A673 (cell line): Measurements from ENCODE around the gene NRG4. TPM values are rescaled to one million over a fixed set of nuclear protein-coding genes. Genes with fewer than 3 reads are reported as not detected.
"Not testable (repeated sequence)": the region's sequence is repeated elsewhere in the genome, so short reads cannot be mapped to it uniquely, and the experiment has no call there.

Experiments
- BruUV-seq: library from RNA; stranded (reverse); fragments of 400-500 nt; replicated peaks from 2 replicates; lab custom pipeline; 2021; lab: Mats Ljungman, UMichigan
- CTCF ChIA-PET: fragments of 300-600 bp; sonication (Branson Sonifier 250); formaldehyde crosslinking; loops from one replicate; lab custom pipeline; 2022; ENCODE audit warnings: antibody characterized with exemption; lab: Charles Lee
- POLR2A ChIA-PET: fragments of 300-600 bp; sonication (Branson Sonifier 250); formaldehyde crosslinking; loops from one replicate; lab custom pipeline; 2022; ENCODE audit warnings: antibody characterized with exemption; ENCODE audit not compliant: low non-redundant PET; lab: Charles Lee
- DNase-seq: peaks from one replicate; pipeline ENCODE4 v3.0.0-alpha.2; 2015; ENCODE audit warnings: low spot score
- H3K27ac ChIP-seq: fragments of 200-600 bp; sonication (generic); 2 replicates; pipeline ENCODE4 v1.5.1; 2016; ENCODE audit warnings: mixed run types, low read depth, mild to moderate bottlenecking, mixed read lengths, antibody characterized with exemption, low read length; ENCODE audit not compliant: poor library complexity, severe bottlenecking
- H3K27me3 ChIP-seq: fragments of 200-600 bp; sonication (generic); replicated peaks from 2 replicates; pipeline ENCODE4 v1.6.1; 2017; ENCODE audit warnings: mixed run types, low read depth, mild to moderate bottlenecking, mixed read lengths, antibody characterized with exemption, low read length; ENCODE audit not compliant: insufficient read depth, poor library complexity
- H3K36me3 ChIP-seq: fragments of 200-600 bp; sonication (generic); 2 replicates; pipeline ENCODE4 v1.6.1; 2016; ENCODE audit warnings: mixed run types, mild to moderate bottlenecking, mixed read lengths, antibody characterized with exemption, low read length; ENCODE audit not compliant: insufficient read depth, poor library complexity, severe bottlenecking
- H3K4me1 ChIP-seq: fragments of 200-600 bp; sonication (generic); 2 replicates; pipeline ENCODE4 v1.6.1; 2017; ENCODE audit warnings: mixed run types, mild to moderate bottlenecking, mixed read lengths, antibody characterized with exemption, low read length; ENCODE audit not compliant: insufficient read depth, poor library complexity, severe bottlenecking
- H3K4me3 ChIP-seq: fragments of 200-600 bp; sonication (generic); 2 replicates; pipeline ENCODE4 v1.5.1; 2016; ENCODE audit warnings: low read depth, mixed run types, mild to moderate bottlenecking, mixed read lengths, low read length; ENCODE audit not compliant: poor library complexity, severe bottlenecking
- H3K9me3 ChIP-seq: fragments of 200-600 bp; sonication (generic); 2 replicates; pipeline ENCODE4 v1.6.1; 2016; ENCODE audit warnings: mixed run types, low read depth, mild to moderate bottlenecking, mixed read lengths, antibody characterized with exemption, low read length; ENCODE audit not compliant: poor library complexity, severe bottlenecking
- CTCF ChIP-seq: fragments of 300-800, 200-600 bp; sonication (generic); conservative IDR thresholded peaks from 2 replicates; pipeline ENCODE4 v1.5.1; 2017; ENCODE audit warnings: low read depth, mild to moderate bottlenecking, antibody characterized with exemption, low read length, moderate library complexity, mixed read lengths
- EZH2 ChIP-seq: fragments of 200-600 bp; sonication (generic); IDR thresholded peaks from 2 replicates; pipeline ENCODE4 v1.6.1; 2017; ENCODE audit warnings: borderline replicate concordance, low read depth, mild to moderate bottlenecking, mixed read lengths, antibody characterized with exemption, low read length; ENCODE audit not compliant: poor library complexity, severe bottlenecking
- intact Hi-C: fragments of 100-400 bp; cut with micrococcal nuclease; formaldehyde crosslinking; loops from one replicate; pipeline ENCODE4 v1.10.0; 2022; ENCODE audit not compliant: unreplicated experiment
- total RNA-seq: library from RNA; stranded (reverse); gene quantifications from 2 replicates; pipeline ENCODE4 v1.2.3, GENCODE V29; 2021

Gene NRG4
- total RNA-seq, 1 experiment from 2014 or later: not detected

GRCh38 chr15:76033438-76033837 lies 21.2 kb upstream of the NRG4 start:
- Histone ChIP-seq H3K27me3 (no peaks in the 10 kb centered on the region), H3K36me3 (no peaks in the 10 kb centered on the region), H3K27ac (no peak overlapping the region), H3K9me3 (no peaks in the 10 kb centered on the region), H3K4me3 (no peak overlapping the region), H3K4me1 (no peaks in the 10 kb centered on the region)
- intact Hi-C loops: no loop called here
- TF ChIP-seq CTCF (no peak), EZH2 (no peak)
- CTCF ChIA-PET: no interaction called here
- no peak for DNase-seq
- no TSS peak for BruUV-seq
- POLR2A ChIA-PET: no interaction called here

- no peak for DNase-seq
- Histone ChIP-seq H3K4me1 (no peaks in the 10 kb centered on the region), H3K9me3 (no peaks in the 10 kb centered on the region), H3K27me3 (no peaks in the 10 kb centered on the region), H3K27ac (no peak overlapping the region), H3K4me3 (no peak overlapping the region), H3K36me3 (no peaks in the 10 kb centered on the region)
- TF ChIP-seq CTCF: no peak
- ChIA-PET CTCF (no interaction called here), POLR2A (no interaction called here)
- BruUV-seq: no TSS peak
- intact Hi-C loops: no loop called here
These were observed 19.8 kb upstream of the NRG4 start for GRCh38 chr15:76032046-76032445.

GRCh38 chr15:76024021-76024768 lies 12.0 kb upstream of the NRG4 start:
- CTCF ChIA-PET: no interaction called here
- POLR2A ChIA-PET: no interaction called here
- BruUV-seq: no TSS peak

GRCh38 chr15:76013470-76013869 lies 1.2 kb upstream of the NRG4 start:
- H3K27ac ChIP-seq, H3K4me1 ChIP-seq, POLR2A ChIA-PET, H3K4me3 ChIP-seq, H3K36me3 ChIP-seq, CTCF ChIA-PET, BruUV-seq, H3K9me3 ChIP-seq, intact Hi-C loops, DNase-seq: not testable (repeated sequence)
- peaks cover 11% of the 10 kb centered on the region for H3K27me3 ChIP-seq

More at GRCh38 chr15:76024021-76024768, 12.0 kb upstream of the NRG4 start:
- Histone ChIP-seq H3K4me3 (no peak overlapping the region), H3K36me3 (no peaks in the 10 kb centered on the region), H3K27me3 (no peaks in the 10 kb centered on the region), H3K9me3 (peaks cover 6% of the 10 kb centered on the region), H3K27ac (no peak overlapping the region), H3K4me1 (no peaks in the 10 kb centered on the region)
- DNase-seq: no peak
- intact Hi-C loops: no loop called here
- no peak for TF ChIP-seq CTCF
- TF ChIP-seq EZH2: no peak
